GM19468 (cell line): Measurements from ENCODE around the gene FAAP100.

Source experiments
- ATAC-seq: cut with Tn5 transposase; IDR thresholded peaks from one replicate; pipeline ENCODE4 v1.9.1; 2021; ENCODE audit warnings: mild to moderate bottlenecking, moderate library complexity, moderate number of reproducible peaks; ENCODE audit not compliant: unreplicated experiment; ENCODE audit errors: extremely low read depth

FAAP100 gene

GRCh38 chr17:81578038-81578441 is 25.9 kb upstream of the FAAP100 start:
- no peak for ATAC-seq

- ATAC-seq: no peak
Observed at GRCh38 chr17:81577278-81578000, 25.3 kb upstream of the FAAP100 start.

DNA sequence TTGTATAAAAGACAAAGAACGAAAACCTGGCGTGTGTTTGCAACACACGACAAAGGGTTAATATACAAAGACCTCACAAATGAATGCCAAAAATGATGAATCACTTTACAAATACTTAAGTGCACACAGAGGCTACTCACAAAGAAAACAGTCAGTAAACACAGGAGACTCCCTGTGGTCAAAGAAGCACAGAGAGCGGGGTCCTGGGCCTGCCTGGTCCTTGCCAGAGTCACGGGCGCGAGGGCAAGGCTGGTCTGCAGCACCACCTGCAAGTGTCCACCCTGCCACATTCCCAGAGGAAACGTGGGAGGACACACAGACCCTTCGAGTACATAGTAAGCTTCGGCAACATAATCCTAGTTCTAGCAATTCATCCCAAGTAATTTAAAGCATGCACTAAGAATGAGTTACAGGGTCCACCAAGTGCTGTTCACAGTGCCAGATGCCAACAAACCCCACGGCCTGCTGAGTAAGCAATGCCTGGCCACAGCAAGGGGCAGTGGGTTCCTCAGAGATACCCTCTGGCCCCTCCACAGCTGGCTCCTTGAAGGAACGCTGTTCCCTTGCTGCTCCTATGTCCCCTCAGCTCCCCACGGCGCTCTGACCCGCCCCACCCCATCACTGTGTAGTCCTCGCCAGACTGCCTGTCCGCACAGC is 24.6 kb upstream of the FAAP100 start:
- ATAC-seq: no peak

- no peak for ATAC-seq
Observed at GRCh38 chr17:81575836-81576235, 23.7 kb upstream of the FAAP100 start.

DNA sequence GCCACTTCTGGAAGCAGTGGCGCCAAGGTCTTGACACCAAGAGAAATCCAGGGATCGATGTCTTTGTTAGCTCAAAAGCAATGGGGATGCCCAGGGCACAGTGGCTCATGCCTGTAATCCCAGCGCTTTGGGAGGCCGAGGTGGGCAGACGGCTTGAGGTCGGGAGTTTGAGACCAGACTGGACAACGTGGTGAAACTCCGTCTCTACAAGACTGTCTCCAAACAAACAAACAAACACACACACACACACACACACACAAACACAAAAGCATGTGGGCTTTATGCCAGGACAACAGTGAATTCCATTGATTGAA is 22.4 kb upstream of the FAAP100 start:
- no peak for ATAC-seq

DNA sequence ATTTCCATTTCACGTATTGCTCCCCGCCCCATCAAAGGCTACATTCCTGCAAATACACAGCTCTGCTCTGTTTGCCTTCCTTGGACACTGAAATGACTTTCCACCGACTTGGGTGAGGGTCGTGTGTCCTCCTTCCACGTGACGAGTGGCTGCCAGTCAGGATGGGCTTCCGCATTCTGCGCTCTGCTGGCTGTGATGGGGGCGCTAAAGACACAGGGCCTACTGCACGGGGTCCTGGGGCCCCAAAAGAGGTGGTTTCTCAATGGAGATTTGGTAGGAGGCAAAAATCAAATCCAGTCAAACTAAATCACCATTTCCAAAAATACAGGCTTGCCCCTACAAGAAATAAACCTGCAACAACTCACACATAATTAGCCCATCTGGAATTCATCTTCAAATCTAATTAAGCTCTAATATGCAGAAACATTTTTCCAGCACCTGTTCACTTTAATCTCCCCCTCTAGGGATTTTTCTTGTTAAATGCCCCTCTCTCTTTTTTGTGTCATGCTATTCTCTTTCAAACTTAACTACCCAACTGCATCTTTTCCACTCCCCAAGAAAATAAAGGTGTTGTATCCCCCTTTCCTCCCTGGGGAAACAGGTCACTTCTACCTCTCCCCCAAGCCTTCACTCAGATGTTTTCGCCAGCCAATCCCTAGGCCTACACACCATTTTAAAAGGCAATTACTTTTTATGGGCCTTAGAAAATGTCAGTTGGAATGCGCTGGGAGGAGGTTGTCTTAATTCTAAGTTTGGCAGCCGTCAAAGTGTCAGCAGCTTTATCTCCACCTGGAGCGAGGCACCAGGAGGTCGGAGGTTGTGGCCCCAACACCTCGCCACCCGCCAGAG is 21.9 kb upstream of the FAAP100 start:
- ATAC-seq: no peak

- ATAC-seq: no peak
Observed at GRCh38 chr17:81572563-81573168, 20.5 kb upstream of the FAAP100 start.

GRCh38 chr17:81570964-81571363 is 18.8 kb upstream of the FAAP100 start:
- ATAC-seq: no peak

DNA sequence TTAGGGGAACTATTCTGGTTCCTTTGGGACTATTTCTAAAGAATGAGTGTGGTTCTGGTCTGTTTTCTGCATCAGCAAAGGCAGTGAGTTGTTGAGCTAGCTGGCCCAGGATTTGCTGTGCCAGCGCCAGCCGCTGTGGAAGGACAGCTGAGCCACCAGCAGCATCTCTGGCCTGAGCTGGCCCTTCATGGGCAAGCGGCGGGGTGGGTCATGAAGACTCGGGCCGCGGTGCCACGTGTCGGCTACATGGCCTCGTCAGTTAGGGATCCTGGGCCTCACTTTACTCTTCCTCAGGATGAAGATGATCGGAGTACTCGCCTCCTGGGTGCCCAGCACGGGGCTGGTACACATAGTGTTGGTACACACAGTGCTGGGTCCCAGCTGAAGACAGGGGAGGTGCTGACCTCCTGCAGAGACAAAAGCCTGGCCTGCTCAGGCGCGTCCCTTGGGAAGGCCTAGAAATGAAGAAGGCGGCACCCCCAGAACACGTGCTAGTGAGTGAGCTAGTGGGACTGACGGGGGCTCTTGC is 17.9 kb upstream of the FAAP100 start:
- ATAC-seq: no peak

GRCh38 chr17:81568416-81568815 is 16.3 kb upstream of the FAAP100 start:
- no peak for ATAC-seq

- ATAC-seq: no peak
Observed at GRCh38 chr17:81567191-81567590, 15.0 kb upstream of the FAAP100 start.

- ATAC-seq: no peak
Observed at GRCh38 chr17:81566461-81567126, 14.4 kb upstream of the FAAP100 start.

DNA sequence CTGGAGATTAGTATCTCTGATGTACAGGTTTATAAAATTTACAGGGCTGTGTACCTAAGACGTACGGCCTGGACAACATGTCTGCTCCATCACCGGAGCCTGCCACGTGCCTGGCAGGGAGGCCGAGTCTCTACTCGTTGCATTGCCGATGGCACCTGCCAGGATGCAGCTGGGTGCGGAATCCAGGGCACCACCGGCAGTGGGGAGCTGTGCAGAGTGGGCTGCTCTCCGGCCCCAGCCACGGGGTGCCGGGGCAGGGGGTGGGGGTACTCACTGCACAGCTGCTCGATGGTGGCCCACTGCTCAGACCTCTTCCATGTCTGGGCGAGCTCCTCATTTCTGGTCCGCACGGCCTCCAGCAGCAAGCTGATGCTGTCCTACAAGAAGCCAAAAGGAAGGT is 13.1 kb upstream of the FAAP100 start:
- ATAC-seq: no peak

DNA sequence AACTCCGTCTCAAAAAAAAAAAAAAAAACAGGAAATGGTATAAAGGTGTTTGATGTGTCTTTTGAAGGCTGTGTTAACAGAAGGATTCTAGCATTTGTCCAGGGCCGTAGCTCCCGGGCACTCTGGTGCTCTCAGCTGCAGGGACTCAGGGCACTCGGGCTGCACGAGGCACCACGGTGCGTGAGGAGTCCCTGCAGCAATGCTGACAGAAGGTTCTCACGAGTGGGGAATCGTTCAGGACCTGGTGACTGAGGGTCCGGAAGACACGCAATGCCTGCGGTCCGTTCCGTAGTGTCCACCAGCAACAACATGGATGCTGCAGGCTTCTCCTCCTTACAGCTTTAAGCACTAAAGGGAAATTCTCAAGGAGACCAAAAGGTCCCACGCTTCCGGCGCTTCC is 12.6 kb upstream of the FAAP100 start:
- ATAC-seq: no peak

GRCh38 chr17:81563861-81564586 is 11.9 kb upstream of the FAAP100 start:
- ATAC-seq: no peak

DNA sequence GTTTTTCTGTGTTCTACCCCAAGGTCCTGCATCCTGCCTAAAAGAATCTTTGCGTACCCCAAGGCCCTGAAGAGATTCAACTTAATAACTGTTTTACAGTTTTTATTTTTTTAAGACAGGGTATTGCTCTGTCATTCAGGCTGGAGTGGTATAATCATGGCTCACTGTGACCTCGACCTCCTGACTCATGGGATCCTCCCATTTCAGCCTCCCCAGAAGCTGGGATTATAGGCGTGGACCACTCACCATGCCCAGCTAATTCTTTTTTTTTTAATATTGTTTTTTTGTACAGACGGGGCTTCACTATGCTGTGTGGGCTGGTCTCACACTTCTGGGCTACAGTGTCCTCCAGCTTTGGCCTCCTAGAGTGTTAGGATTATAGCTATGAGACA is 9.3 kb upstream of the FAAP100 start:
- ATAC-seq: no peak

DNA sequence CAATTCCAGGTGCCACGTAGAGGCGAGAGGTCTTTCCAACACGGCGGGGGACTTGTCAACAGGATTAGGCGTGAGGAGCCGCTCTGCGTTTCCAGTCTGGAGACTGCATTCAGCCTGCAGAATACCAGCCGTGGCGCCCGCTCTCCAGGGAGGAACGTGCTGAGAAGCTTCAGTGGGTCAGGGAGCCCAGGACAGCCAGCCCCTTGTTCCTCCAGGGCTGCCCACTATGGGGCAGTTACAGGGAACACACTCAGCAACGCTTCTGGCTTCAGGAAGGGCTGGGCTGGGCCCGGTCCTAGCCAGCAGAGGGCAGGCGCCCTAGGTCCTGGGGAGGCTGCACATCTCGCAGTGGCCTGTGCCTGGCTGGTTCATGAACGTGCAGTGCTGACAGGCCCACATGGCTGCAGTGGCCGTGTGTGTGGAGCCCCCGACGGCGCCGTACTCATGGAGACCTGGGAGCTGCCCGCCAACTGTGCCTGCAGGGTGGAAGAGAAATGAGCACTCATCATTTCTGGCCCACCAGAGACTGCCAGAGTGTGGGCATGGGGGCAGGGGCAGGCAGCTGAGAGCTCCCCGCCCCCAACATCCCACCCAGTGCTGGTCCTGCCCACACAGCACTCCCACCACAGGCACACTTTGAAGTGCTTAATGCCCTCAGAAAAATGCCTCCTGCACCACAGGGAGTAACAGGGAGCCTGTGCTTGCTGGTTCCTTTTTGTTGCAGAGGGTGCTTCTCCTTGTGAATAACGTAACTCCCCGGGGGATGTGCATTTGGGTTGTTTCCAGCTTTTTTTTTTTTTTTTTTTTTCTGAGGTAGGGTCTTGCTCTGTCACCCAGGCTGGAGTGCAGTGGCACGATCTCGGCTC is 7.0 kb upstream of the FAAP100 start:
- no peak for ATAC-seq

- ATAC-seq: no peak
Observed at GRCh38 chr17:81558115-81558468, 5.9 kb upstream of the FAAP100 start.
